GM12891 (cell line): ENCODE data around the gene EFNB3.

Experiments used
- DNase-seq: peaks from one replicate; pipeline ENCODE4 v3.0.0; 2011; ENCODE audit warnings: low spot score; ENCODE audit not compliant: insufficient read length
- FAIRE-seq: peaks from 2 replicates; lab custom pipeline; 2011; peaks lifted over from hg19 to GRCh38; lab: Jason Lieb, UNC
- PAX5 ChIP-seq: IDR thresholded peaks from 2 replicates; pipeline ENCODE4 v1.6.1; 2011; ENCODE audit warnings: low read length, moderate library complexity, mild to moderate bottlenecking; ENCODE audit not compliant: insufficient read depth, severe bottlenecking
- POLR2A ChIP-seq: IDR thresholded peaks from 2 replicates; pipeline ENCODE4 v1.6.1; 2011; ENCODE audit warnings: low read depth, low read length, control low read depth
- POLR2AphosphoS5 ChIP-seq: IDR thresholded peaks from 2 replicates; pipeline ENCODE4 v1.6.1; 2011; ENCODE audit warnings: low read depth, low read length, control low read depth
- POU2F2 ChIP-seq: IDR thresholded peaks from 2 replicates; pipeline ENCODE4 v1.6.1; 2011; ENCODE audit warnings: low read depth, mild to moderate bottlenecking, control low read depth, low read length, moderate library complexity
- SPI1 ChIP-seq: IDR thresholded peaks from 2 replicates; pipeline ENCODE4 v1.6.1; 2011; ENCODE audit warnings: low read depth, low read length, control low read depth
- TAF1 ChIP-seq: IDR thresholded peaks from 2 replicates; pipeline ENCODE4 v1.6.1; 2011; ENCODE audit warnings: low read depth, low read length, control low read depth

EFNB3 gene

GRCh38 chr17:7707858-7708750, 3.1 kb downstream of the EFNB3 start:
- TF ChIP-seq POLR2AphosphoS5 (no peak), PAX5 (no peak), SPI1 (no peak), POLR2A (no peak), POU2F2 (no peak), TAF1 (no peak)
- no peak for FAIRE-seq

GRCh38 chr17:7709031-7709430, 4.0 kb downstream of the EFNB3 start:
- FAIRE-seq (no peak), DNase-seq (no peak)
- TF ChIP-seq POU2F2 (no peak), SPI1 (no peak), POLR2A (no peak), POLR2AphosphoS5 (no peak), PAX5 (no peak), TAF1 (no peak)

More at GRCh38 chr17:7707858-7708750, 3.1 kb downstream of the EFNB3 start:
- DNase-seq: no peak

GRCh38 chr17:7710301-7710700, 5.3 kb downstream of the EFNB3 start:
- FAIRE-seq (no peak), DNase-seq (no peak)
- TF ChIP-seq SPI1: peak; percentile 39; the same call in 1 of the 2 replicates
- TF ChIP-seq POLR2AphosphoS5: no peak

GRCh38 chr17:7711051-7711755, 6.2 kb downstream of the EFNB3 start:
- TF ChIP-seq POLR2AphosphoS5: no peak
- peak; percentile 84 for FAIRE-seq
- DNase-seq: no peak

GRCh38 chr17:7712111-7712771, 7.2 kb downstream of the EFNB3 start:
- FAIRE-seq (no peak), DNase-seq (no peak)
- TF ChIP-seq TAF1 (no peak), POU2F2 (no peak), PAX5 (no peak), POLR2A (no peak), SPI1 (no peak), POLR2AphosphoS5 (no peak)

- TF ChIP-seq PAX5 (no peak), POLR2A (no peak), SPI1 (no peak), POU2F2 (no peak), POLR2AphosphoS5 (no peak), TAF1 (no peak)
- FAIRE-seq (no peak), DNase-seq (no peak)
These were observed 8.8 kb downstream of the EFNB3 start for GRCh38 chr17:7713782-7714181.

GRCh38 chr17:7714721-7715594, 10.0 kb downstream of the EFNB3 start:
- FAIRE-seq (no peak), DNase-seq (no peak)
- no peak for TF ChIP-seq POU2F2
- TF ChIP-seq PAX5: no peak
- TF ChIP-seq POLR2A: no peak
- TF ChIP-seq POLR2AphosphoS5: no peak
- no peak for TF ChIP-seq SPI1
- TF ChIP-seq TAF1: no peak

- DNase-seq (no peak), FAIRE-seq (no peak)
- TF ChIP-seq TAF1: no peak
- TF ChIP-seq PAX5: no peak
- no peak for TF ChIP-seq POLR2A
- no peak for TF ChIP-seq SPI1
- TF ChIP-seq POLR2AphosphoS5: no peak
- TF ChIP-seq POU2F2: no peak
These were observed 11.2 kb downstream of the EFNB3 start for GRCh38 chr17:7715936-7716886.
